MCF 10A (cell line): Measurements from ENCODE around the gene CCDC179. TPM values are rescaled to one million over a fixed set of nuclear protein-coding genes. Genes with fewer than 3 reads are reported as not detected.

Experiments
- BruUV-seq: library from RNA; stranded (reverse); fragments of 400-500 nt; replicated peaks from 2 replicates; lab custom pipeline; 2021; lab: Mats Ljungman, UMichigan
- CTCF ChIA-PET: fragments of 300-600 bp; sonication (Branson Sonifier 250); formaldehyde crosslinking; extraction: SDS; loops from one replicate; lab custom pipeline; 2021; ENCODE audit warnings: antibody characterized with exemption, inconsistent platforms; lab: Yijun Ruan, JAX
- POLR2A ChIA-PET: fragments of 300-600, 350-650 bp; sonication (Branson Sonifier 250); formaldehyde crosslinking; extraction: SDS; loops from one replicate; lab custom pipeline; 2020; ENCODE audit warnings: antibody characterized with exemption, inconsistent platforms; lab: Yijun Ruan, JAX
- DNase-seq: peaks from one replicate; pipeline ENCODE4 v3.0.0-alpha.2; 2018; ENCODE audit not compliant: unreplicated experiment
- H3K27ac Mint-ChIP-seq: one replicate; pipeline ENCODE4 v1.8.0; 2022; ENCODE audit warnings: mild to moderate bottlenecking, low read depth, mixed read lengths; ENCODE audit not compliant: unreplicated experiment
- H3K27me3 Mint-ChIP-seq: one replicate; pipeline ENCODE4 v1.8.0; 2022; ENCODE audit warnings: mixed read lengths; ENCODE audit not compliant: insufficient read depth, unreplicated experiment
- H3K36me3 Mint-ChIP-seq: one replicate; pipeline ENCODE4 v1.8.0; 2022; ENCODE audit warnings: mild to moderate bottlenecking, moderate library complexity, mixed read lengths; ENCODE audit not compliant: insufficient read depth, unreplicated experiment
- H3K4me1 Mint-ChIP-seq: one replicate; pipeline ENCODE4 v1.8.0; 2022; ENCODE audit warnings: mixed read lengths; ENCODE audit not compliant: insufficient read depth, unreplicated experiment
- H3K4me3 Mint-ChIP-seq: one replicate; pipeline ENCODE4 v1.8.0; 2022; ENCODE audit warnings: mild to moderate bottlenecking, moderate library complexity, mixed read lengths; ENCODE audit not compliant: unreplicated experiment
- H3K9me3 Mint-ChIP-seq: one replicate; pipeline ENCODE4 v1.8.0; 2022; ENCODE audit warnings: mixed read lengths; ENCODE audit not compliant: unreplicated experiment
- intact Hi-C: fragments of 100-400 bp; cut with micrococcal nuclease; formaldehyde crosslinking; loops from 2 replicates; pipeline ENCODE4 v1.14.1; 2022
- total RNA-seq: library from RNA; stranded (reverse); gene quantifications from 2 replicates; pipeline ENCODE4 v1.2.3, GENCODE V29; 2022
- TF ChIP-seq, protein P1 (sequence below): fragments of 200-600 bp; IDR thresholded peaks from one replicate; pipeline ENCODE4 v1.8.0; 2022; ENCODE audit warnings: antibody characterized with exemption, mild to moderate bottlenecking; ENCODE audit not compliant: unreplicated experiment

Gene CCDC179
- total RNA-seq, 1 experiment from 2014 or later: not detected

DNA sequence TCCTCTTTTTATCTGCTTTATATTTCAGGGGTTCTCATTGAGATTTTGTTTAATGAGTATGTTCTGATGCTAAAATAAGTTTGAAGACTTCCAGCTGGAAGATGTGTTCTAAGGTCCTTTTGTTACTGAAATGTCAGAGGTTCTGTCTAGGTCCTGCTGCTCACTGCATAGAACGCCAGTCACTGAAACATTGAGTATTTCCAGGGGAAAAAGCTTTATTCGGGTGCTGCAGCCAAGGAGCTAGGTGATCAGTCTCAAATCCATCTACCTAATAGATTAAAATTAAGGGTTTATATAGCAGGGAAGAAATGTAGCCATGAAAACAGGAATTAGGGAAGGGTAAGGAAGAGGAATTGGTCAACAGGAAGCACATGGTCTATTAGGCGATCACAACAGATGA lies 50.4 kb downstream of the CCDC179 start:
- ChIA-PET CTCF (interaction anchor here (0.7 kb wide), 2 partner anchors 8 to 176 kb away, joined by 3 to 4 read pairs; no protein-coding TSS in a partner anchor), POLR2A (no interaction called here)
- Mint-ChIP-seq H3K36me3 (no peaks in the 10 kb centered on the region), H3K27ac (no peak overlapping the region), H3K4me1 (no peaks in the 10 kb centered on the region), H3K27me3 (no peaks in the 10 kb centered on the region), H3K9me3 (no peaks in the 10 kb centered on the region), H3K4me3 (no peak overlapping the region)
- TF ChIP-seq, protein P1, sequence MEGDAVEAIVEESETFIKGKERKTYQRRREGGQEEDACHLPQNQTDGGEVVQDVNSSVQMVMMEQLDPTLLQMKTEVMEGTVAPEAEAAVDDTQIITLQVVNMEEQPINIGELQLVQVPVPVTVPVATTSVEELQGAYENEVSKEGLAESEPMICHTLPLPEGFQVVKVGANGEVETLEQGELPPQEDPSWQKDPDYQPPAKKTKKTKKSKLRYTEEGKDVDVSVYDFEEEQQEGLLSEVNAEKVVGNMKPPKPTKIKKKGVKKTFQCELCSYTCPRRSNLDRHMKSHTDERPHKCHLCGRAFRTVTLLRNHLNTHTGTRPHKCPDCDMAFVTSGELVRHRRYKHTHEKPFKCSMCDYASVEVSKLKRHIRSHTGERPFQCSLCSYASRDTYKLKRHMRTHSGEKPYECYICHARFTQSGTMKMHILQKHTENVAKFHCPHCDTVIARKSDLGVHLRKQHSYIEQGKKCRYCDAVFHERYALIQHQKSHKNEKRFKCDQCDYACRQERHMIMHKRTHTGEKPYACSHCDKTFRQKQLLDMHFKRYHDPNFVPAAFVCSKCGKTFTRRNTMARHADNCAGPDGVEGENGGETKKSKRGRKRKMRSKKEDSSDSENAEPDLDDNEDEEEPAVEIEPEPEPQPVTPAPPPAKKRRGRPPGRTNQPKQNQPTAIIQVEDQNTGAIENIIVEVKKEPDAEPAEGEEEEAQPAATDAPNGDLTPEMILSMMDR: no peak
- no TSS peak for BruUV-seq
- intact Hi-C loops: no loop called here
- no peak for DNase-seq

GRCh38 chr11:22808571-22809197 lies 51.6 kb downstream of the CCDC179 start:
- Mint-ChIP-seq H3K9me3 (no peaks in the 10 kb centered on the region), H3K36me3 (no peaks in the 10 kb centered on the region), H3K27ac (no peak overlapping the region), H3K4me1 (no peaks in the 10 kb centered on the region), H3K27me3 (no peaks in the 10 kb centered on the region), H3K4me3 (no peak overlapping the region)
- ChIA-PET POLR2A (no interaction called here), CTCF (interaction anchor here (0.5 to 1.0 kb wide), 2 partner anchors 21 to 183 kb away, joined by 3 to 4 read pairs; partner anchors contain the start of gene FANCF)
- no peak for DNase-seq
- intact Hi-C loops: no loop called here
- no TSS peak for BruUV-seq
- TF ChIP-seq, protein P1: no peak

GRCh38 chr11:22807855-22808570 lies 52.3 kb downstream of the CCDC179 start:
- no peak overlapping the region for H3K27ac Mint-ChIP-seq
- H3K4me1 Mint-ChIP-seq: no peaks in the 10 kb centered on the region
- H3K36me3 Mint-ChIP-seq: no peaks in the 10 kb centered on the region
- no peak overlapping the region for H3K4me3 Mint-ChIP-seq
- CTCF ChIA-PET: interaction anchor here (0.5 to 1.0 kb wide), 2 partner anchors 21 to 183 kb away, joined by 4 read pairs; partner anchors contain the start of genes FANCF and SVIP
- POLR2A ChIA-PET: no interaction called here
- no peak for DNase-seq
- TF ChIP-seq, protein P1: no peak
- H3K9me3 Mint-ChIP-seq: no peaks in the 10 kb centered on the region
- intact Hi-C loops: no loop called here
- BruUV-seq: no TSS peak
- no peaks in the 10 kb centered on the region for H3K27me3 Mint-ChIP-seq

GRCh38 chr11:22807391-22807790 lies 52.9 kb downstream of the CCDC179 start:
- TF ChIP-seq, protein P1: no peak
- H3K27ac Mint-ChIP-seq: no peak overlapping the region
- ChIA-PET POLR2A (no interaction called here), CTCF (interaction anchor here (1.0 kb wide), 1 partner anchor 22 kb away, joined by 4 read pairs; the partner anchor contains the start of gene SVIP)
- H3K4me1 Mint-ChIP-seq: no peaks in the 10 kb centered on the region
- BruUV-seq: no TSS peak
- no peak for DNase-seq
- H3K9me3 Mint-ChIP-seq: no peaks in the 10 kb centered on the region
- no peaks in the 10 kb centered on the region for H3K36me3 Mint-ChIP-seq
- no peaks in the 10 kb centered on the region for H3K27me3 Mint-ChIP-seq
- intact Hi-C loops: no loop called here
- H3K4me3 Mint-ChIP-seq: no peak overlapping the region
